ENCODE data around the gene SLFNL1.
A peak's percentile ranks its signal among the peaks of the same experiment; 100 is the strongest.

Gene SLFNL1

GRCh38 chr1:40985875-40986274, 35.6 kb downstream of the SLFNL1 start:
- no peak for DNase-seq

- DNase-seq = no peak
These were observed 36.4 kb downstream of the SLFNL1 start for GRCh38 chr1:40985161-40985560.

GRCh38 chr1:40984531-40984930, 37.0 kb downstream of the SLFNL1 start:
- DNase-seq = no peak

GRCh38 chr1:40984066-40984465, 37.5 kb downstream of the SLFNL1 start:
- DNase-seq = no peak

GRCh38 chr1:40983286-40983685, 38.2 kb downstream of the SLFNL1 start:
- DNase-seq = no peak

- DNase-seq = no peak
These were observed 38.8 kb downstream of the SLFNL1 start for GRCh38 chr1:40982721-40983120.

GRCh38 chr1:40981691-40982448, 39.7 kb downstream of the SLFNL1 start:
- DNase-seq = no peak

- peak; percentile 49 for DNase-seq
These were observed 40.9 kb downstream of the SLFNL1 start for GRCh38 chr1:40980453-40981121.

- DNase-seq = no peak
These were observed 41.5 kb downstream of the SLFNL1 start for GRCh38 chr1:40980068-40980452.

GRCh38 chr1:40979241-40980067, 42.1 kb downstream of the SLFNL1 start, which contains the start of gene CTPS1:
Gene CTPS1, plus strand, starts transcription at chr1:40979696. Its CDS starts 3,595 bp downstream, at chr1:40983291.
- DNase-seq = peak; percentile 98

GRCh38 chr1:40978886-40979240, 42.7 kb downstream of the SLFNL1 start:
- no peak for DNase-seq

- DNase-seq = no peak
These were observed 43.8 kb downstream of the SLFNL1 start for GRCh38 chr1:40977716-40978115.

- no peak for DNase-seq
These were observed 44.4 kb downstream of the SLFNL1 start for GRCh38 chr1:40976952-40977690.

GRCh38 chr1:40974945-40975344, 46.6 kb downstream of the SLFNL1 start:
- no peak for DNase-seq

GRCh38 chr1:40973912-40974311, 47.6 kb downstream of the SLFNL1 start:
- DNase-seq = no peak

GRCh38 chr1:40971966-40972365, 49.6 kb downstream of the SLFNL1 start:
- no peak for DNase-seq

GRCh38 chr1:40969445-40969844, 52.1 kb downstream of the SLFNL1 start:
- no peak for DNase-seq

GRCh38 chr1:40966417-40966816, 55.1 kb downstream of the SLFNL1 start:
- DNase-seq = no peak

All from stimulated activated CD4-positive, alpha-beta T cell treated with anti-CD3 and anti-CD28 coated beads, Interleukin-4, amount 100 ng/mL, for 1 hour (primary cell).